NCI-H2029 (cell line): ENCODE results near the gene ZPLD1.

Experiments used
- DNase-seq: peaks from one replicate; lab custom pipeline; 2025; lab: John Stamatoyannopoulos, UW

ZPLD1 gene

GRCh38 chr3:102470066-102470465 lies 35.3 kb downstream of the ZPLD1 start:
- no peak for DNase-seq

- DNase-seq: no peak
These were observed 36.2 kb downstream of the ZPLD1 start for GRCh38 chr3:102471001-102471400.

GRCh38 chr3:102471491-102471890 lies 36.7 kb downstream of the ZPLD1 start:
- DNase-seq: no peak

GRCh38 chr3:102473648-102474047 lies 38.8 kb downstream of the ZPLD1 start:
- DNase-seq: no peak

- no peak for DNase-seq
These were observed 39.4 kb downstream of the ZPLD1 start for GRCh38 chr3:102474207-102474606.

GRCh38 chr3:102476198-102476597 lies 41.4 kb downstream of the ZPLD1 start:
- no peak for DNase-seq

- DNase-seq: no peak
These were observed 43.3 kb downstream of the ZPLD1 start for GRCh38 chr3:102478160-102478559.

- no peak for DNase-seq
These were observed 45.3 kb downstream of the ZPLD1 start for GRCh38 chr3:102480139-102480538.

- no peak for DNase-seq
These were observed 46.2 kb downstream of the ZPLD1 start for GRCh38 chr3:102481050-102481449.

- no peak for DNase-seq
These were observed 48.7 kb downstream of the ZPLD1 start for GRCh38 chr3:102483556-102483955.

GRCh38 chr3:102484363-102484762 lies 49.5 kb downstream of the ZPLD1 start:
- DNase-seq: no peak

GRCh38 chr3:102485701-102486100 lies 50.9 kb downstream of the ZPLD1 start:
- DNase-seq: no peak

GRCh38 chr3:102488331-102488730 lies 53.5 kb downstream of the ZPLD1 start:
- DNase-seq: no peak

GRCh38 chr3:102492300-102492699 lies 57.5 kb downstream of the ZPLD1 start:
- no peak for DNase-seq

- DNase-seq: no peak
These were observed 62.8 kb downstream of the ZPLD1 start for GRCh38 chr3:102497571-102497970.

GRCh38 chr3:102505542-102505941 lies 70.7 kb downstream of the ZPLD1 start:
- no peak for DNase-seq

GRCh38 chr3:102510663-102511062 lies 75.8 kb downstream of the ZPLD1 start:
- no peak for DNase-seq

- DNase-seq: no peak
These were observed 76.4 kb downstream of the ZPLD1 start for GRCh38 chr3:102511168-102511567.

- no peak for DNase-seq
These were observed 76.8 kb downstream of the ZPLD1 start for GRCh38 chr3:102511639-102512038.

- no peak for DNase-seq
These were observed 78.1 kb downstream of the ZPLD1 start for GRCh38 chr3:102512734-102513504.

GRCh38 chr3:102514241-102514640 lies 79.4 kb downstream of the ZPLD1 start:
- no peak for DNase-seq

- DNase-seq: no peak
These were observed 86.4 kb downstream of the ZPLD1 start for GRCh38 chr3:102521246-102521645.

- no peak for DNase-seq
These were observed 90.8 kb downstream of the ZPLD1 start for GRCh38 chr3:102525624-102526023.

GRCh38 chr3:102526865-102527264 lies 92.0 kb downstream of the ZPLD1 start:
- no peak for DNase-seq
